HEK293 (cell line): Measurements from ENCODE around the gene FSTL4.

Experiments
- HOXC10 ChIP-seq: sonication (generic); formaldehyde crosslinking; IDR thresholded peaks from 2 replicates; pipeline ENCODE4 v1.8.1; 2023; ENCODE audit warnings: mild to moderate bottlenecking, missing genetic modification reagents
- ZFHX2 ChIP-seq: fragments of 450-650 bp; formaldehyde crosslinking; conservative IDR thresholded peaks from 2 replicates; pipeline ENCODE4 v1.5.1; 2016; ENCODE audit warnings: missing biosample characterization, missing genetic modification characterization
- ZNF114 ChIP-seq: fragments of 450-650 bp; formaldehyde crosslinking; IDR thresholded peaks from 2 replicates; pipeline ENCODE4 v1.5.0; 2017; ENCODE audit warnings: missing biosample characterization, missing genetic modification characterization
- ZNF48 ChIP-seq: fragments of 450-650 bp; formaldehyde crosslinking; IDR thresholded peaks from 2 replicates; pipeline ENCODE4 v1.5.1; 2016; ENCODE audit warnings: missing biosample characterization, missing genetic modification characterization
- ZNF660 ChIP-seq: fragments of 450-650 bp; IDR thresholded peaks from 2 replicates; pipeline ENCODE4 v1.5.1; 2018; ENCODE audit warnings: missing biosample characterization, mild to moderate bottlenecking, missing genetic modification characterization
- ZNF704 ChIP-seq: fragments of 450-650 bp; formaldehyde crosslinking; IDR thresholded peaks from 2 replicates; pipeline ENCODE4 v1.5.1; 2016; ENCODE audit warnings: missing biosample characterization, missing genetic modification characterization
- TF ChIP-seq, protein P1 (sequence below): fragments of 450-650 bp; formaldehyde crosslinking; IDR thresholded peaks from 2 replicates; pipeline ENCODE4 v1.5.1; 2016; ENCODE audit warnings: missing biosample characterization, missing genetic modification characterization

DNA sequence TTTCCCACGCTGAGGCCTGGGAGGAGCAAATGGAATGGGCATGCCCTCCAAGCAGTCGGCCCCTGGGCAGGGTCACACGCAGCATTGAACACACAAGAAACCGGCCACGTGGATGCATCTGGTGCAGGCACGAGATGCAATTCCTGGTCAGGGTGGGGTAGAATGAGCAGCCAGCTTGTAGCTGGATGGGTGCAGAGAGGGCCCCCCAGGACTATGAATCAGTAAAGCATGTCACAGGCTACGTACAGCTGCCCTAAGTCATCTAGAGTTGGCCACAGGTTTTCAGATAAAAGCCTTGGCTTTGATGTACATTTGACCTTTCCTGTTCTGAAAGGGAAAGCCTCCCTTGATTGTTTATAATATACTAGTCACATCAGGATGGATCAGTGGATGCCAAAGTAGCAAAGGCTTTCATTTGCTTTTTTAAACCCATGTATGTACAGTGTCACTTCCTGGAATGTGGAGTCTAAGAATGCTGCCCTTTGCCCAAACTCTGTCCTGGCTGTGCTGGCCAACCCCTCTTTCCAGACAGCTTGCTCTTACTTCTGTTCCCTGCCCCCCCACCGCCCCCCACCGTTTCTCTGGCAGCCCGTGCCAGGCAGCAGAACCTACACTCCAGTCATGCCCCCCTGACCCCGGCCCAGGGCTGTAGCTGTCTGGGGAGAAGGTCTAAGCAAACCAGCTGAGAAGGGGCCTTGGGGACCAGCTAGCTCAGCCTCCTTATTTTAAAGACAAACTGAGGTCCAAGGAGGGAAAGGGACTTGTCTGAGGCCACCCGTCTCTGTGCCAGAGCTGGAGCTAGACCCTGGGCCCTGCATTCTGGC lies 391.3 kb downstream of the FSTL4 start:
- TF ChIP-seq, protein P1, sequence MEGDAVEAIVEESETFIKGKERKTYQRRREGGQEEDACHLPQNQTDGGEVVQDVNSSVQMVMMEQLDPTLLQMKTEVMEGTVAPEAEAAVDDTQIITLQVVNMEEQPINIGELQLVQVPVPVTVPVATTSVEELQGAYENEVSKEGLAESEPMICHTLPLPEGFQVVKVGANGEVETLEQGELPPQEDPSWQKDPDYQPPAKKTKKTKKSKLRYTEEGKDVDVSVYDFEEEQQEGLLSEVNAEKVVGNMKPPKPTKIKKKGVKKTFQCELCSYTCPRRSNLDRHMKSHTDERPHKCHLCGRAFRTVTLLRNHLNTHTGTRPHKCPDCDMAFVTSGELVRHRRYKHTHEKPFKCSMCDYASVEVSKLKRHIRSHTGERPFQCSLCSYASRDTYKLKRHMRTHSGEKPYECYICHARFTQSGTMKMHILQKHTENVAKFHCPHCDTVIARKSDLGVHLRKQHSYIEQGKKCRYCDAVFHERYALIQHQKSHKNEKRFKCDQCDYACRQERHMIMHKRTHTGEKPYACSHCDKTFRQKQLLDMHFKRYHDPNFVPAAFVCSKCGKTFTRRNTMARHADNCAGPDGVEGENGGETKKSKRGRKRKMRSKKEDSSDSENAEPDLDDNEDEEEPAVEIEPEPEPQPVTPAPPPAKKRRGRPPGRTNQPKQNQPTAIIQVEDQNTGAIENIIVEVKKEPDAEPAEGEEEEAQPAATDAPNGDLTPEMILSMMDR (tag by site-specific recombination), result no peak
- TF ChIP-seq ZNF48 (tag by site-specific recombination) (no peak), ZFHX2 (tag by site-specific recombination) (no peak), ZNF660 (tag by site-specific recombination) (no peak), ZNF704 (tag by site-specific recombination) (no peak), HOXC10 (no peak), ZNF114 (tag by site-specific recombination) (no peak)
